Activated T-cell treated with anti-CD3 and anti-CD28 coated beads for 4 hours (primary cell): Measurements from ENCODE around the gene HPCAL1.
A peak's percentile ranks its signal among the peaks of the same experiment; 100 is the strongest.
"Not testable (repeated sequence)": the region's sequence is repeated elsewhere in the genome, so short reads cannot be mapped to it uniquely, and the experiment has no call there.

Source experiments
- DNase-seq: peaks from one replicate; pipeline ENCODE4 v3.0.0-alpha.2; 2020

HPCAL1 gene

DNA sequence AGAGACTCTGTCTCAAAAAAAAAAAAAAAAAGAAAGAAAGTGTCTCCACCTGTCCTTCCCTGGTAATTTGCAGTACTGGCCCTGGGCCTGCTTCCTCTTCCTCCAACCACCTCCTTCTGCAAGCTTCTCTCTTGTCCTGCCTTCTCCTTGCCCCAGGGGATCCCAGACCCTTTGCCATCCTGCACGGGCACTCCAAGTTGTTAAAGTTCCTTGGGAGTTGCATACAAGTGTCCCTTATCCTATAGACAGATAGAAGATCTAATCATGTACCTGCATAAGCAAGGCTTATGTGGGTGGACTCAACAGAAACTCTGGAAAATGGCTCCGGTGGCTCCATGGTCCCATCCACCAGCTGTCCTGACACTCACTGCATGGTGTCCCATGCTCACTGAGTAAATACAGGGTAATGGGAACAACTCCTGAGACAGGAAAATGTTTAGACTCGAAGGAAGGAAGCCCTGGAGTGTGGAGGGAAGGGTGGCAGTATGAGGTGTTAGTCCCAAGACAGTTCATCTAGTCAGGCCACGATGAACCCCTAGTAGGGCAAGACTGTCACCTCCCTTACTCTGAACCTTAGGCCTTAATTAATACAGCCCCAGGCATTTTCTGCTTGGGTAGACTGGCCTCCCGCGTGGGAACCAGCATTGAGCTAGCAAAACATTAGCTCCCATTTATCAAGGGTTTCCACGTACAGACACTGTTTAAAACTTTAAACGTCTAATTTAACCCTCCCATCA is 128.3 kb downstream of the HPCAL1 start:
- DNase-seq: no peak

GRCh38 chr2:10431797-10432196 is 129.1 kb downstream of the HPCAL1 start:
- DNase-seq: no peak

- DNase-seq: no peak
These were observed 129.8 kb downstream of the HPCAL1 start for GRCh38 chr2:10432311-10433181.

- no peak for DNase-seq
These were observed 130.7 kb downstream of the HPCAL1 start for GRCh38 chr2:10433264-10433946.

DNA sequence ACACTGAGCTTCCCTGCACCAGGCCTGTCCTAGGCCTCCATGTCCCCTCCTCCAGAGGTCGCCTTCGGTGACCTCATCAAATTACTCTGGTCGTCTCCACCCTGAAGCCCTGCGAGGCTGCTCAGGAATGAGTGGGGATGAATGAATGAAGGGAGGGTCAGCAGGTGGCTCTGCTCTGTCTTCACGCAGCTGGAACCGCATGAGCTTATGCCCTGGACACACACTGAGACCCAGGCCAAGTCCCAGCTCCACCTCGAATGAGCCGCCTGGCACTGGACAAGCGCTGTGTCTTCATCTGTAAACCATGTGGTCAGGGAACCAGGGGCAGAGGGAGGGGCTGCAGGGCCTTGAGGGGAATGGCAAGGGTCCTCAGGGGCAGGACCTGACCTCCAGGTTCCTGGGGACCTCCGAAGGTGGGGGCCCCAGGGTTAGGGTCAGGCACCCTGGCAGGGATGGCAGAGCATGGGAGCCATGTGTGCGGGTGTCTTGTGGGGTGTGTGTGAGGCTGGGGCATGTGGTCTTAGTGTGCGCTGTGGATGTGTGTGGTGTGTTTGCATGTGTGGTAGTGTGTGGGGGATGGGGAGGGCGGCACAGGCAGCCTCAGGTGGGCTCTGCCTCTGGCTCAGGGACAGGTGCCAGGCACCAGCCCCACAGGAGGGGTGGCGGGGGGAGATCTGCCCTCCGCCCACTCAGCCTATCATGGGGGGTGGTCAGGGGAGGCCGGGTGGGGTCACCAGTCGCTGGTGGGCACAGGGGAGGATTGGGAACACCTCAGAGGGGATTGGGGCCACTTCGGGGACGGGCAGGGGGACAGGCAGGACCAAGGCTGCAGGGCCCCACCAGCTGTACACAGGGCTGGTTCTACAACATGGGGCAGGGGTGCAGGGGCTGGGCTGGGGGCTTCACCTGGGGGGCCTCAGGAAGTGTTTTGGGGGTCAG is 131.5 kb downstream of the HPCAL1 start:
- no peak for DNase-seq

- peak; percentile 73 for DNase-seq
These were observed 132.4 kb downstream of the HPCAL1 start for GRCh38 chr2:10434886-10435819.

- no peak for DNase-seq
These were observed 133.1 kb downstream of the HPCAL1 start for GRCh38 chr2:10435820-10436204.

GRCh38 chr2:10436583-10437110 is 133.9 kb downstream of the HPCAL1 start:
- no peak for DNase-seq

DNA sequence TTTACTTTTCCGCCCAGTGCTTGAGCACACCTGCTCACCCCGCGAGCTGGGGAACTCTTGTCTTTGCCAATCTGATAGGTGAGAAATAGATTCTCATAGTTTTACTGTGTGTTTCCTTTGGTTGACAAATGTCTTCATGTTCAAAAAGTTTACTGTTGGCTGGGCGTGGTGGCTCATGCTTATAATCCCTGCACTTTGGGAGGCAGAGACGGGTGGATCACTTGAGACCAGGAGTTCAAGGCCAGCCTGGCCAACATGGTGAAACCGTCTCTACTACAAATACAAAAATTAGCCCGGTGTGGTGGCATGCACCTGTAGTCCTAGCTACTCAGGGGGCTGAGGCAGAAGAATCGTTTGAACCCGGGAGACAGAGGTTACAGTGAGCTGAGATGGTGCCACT is 135.1 kb downstream of the HPCAL1 start:
- DNase-seq: no peak

DNA sequence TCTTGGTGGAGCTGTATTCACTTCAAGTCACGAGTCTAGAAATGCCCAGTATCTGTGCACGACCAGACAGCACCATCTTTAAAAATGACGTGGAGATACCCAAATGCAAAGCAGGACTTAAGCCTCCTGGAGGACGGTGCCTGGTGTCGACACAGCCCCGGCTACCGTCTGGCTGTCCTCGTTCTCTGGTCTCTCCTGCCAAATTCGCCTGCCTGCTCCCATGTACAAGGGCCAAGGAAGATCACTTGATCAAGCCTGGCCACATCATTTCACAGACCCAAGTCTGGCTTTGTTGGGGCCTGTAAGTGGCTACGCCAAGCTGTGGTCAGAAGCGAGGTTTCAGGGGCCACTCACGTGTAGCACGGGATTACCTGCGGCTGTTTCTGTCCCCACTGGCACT is 136.0 kb downstream of the HPCAL1 start:
- no peak for DNase-seq

DNA sequence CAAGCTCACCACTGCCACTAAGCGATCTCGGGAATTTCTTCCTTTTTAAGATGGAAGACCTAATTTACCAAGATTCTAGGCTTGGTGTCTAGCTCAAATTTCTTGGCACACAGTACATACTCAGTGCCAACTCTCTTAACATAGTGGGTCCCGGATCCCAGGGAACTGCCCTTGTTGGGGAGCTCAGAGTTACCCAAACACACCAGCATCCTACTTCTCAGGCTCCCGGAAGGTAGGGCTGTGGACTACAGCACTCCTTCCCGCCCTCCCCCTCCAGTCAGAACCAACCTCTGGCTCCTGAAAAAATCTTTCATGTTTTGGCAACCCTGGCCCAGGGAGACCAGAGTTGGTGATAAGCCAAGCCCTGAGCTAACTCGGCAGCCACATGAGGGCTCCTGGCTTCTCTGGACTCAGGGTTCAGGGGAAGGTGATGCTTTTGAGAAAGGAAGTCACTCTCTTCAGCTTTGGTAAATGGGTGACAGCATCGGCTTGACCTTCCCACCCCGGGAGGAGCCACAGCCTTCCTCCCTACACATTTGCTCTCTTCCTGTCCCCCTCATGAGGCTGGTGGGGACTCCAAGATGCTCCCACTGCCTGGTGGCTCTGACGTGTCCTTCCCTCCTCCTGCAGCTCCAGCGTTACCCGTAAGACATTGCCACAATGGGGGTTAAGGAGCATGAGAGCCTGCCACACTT is 136.6 kb downstream of the HPCAL1 start:
- DNase-seq: no peak

DNA sequence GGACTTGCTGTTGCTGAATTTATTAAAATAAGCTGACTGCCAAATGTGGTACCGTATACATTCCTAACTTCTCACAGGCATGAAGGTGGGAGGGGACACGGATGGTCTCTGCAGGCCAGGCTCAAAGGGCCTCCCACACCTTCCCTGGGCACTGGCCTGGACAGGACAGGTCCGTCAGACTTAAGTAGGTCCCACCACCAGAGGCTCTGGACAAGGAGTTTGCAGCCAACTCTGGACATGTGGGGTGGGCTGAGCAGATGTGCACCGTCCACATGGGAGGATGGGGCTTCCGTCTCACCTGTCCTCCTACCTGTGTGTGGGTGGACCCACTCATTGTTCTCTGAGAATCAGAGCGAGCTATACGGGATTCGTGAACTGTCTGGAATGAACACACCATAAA is 137.3 kb downstream of the HPCAL1 start:
- DNase-seq: no peak

GRCh38 chr2:10440736-10441135 is 138.0 kb downstream of the HPCAL1 start:
- no peak for DNase-seq

DNA sequence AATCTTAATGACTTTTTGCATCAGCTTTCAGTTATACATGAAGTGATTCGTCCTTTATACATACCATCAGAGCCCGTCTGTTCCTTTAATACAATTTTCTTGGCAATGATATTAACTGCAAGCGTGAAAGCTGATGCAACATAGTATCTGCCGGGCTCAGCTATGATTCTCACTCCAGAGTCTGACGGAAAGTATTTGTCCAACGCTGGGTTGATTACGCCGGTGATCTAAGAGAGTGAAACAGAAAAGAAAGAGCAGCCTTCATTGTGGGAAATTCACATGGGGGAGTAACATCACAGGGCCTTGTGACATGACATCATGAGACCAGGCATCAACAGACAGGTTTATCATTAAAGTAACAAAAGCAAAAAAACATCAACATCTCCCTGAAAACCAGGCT is 139.2 kb downstream of the HPCAL1 start:
- no peak for DNase-seq

GRCh38 chr2:10442469-10443126 is 139.9 kb downstream of the HPCAL1 start:
- DNase-seq: not testable (repeated sequence)

DNA sequence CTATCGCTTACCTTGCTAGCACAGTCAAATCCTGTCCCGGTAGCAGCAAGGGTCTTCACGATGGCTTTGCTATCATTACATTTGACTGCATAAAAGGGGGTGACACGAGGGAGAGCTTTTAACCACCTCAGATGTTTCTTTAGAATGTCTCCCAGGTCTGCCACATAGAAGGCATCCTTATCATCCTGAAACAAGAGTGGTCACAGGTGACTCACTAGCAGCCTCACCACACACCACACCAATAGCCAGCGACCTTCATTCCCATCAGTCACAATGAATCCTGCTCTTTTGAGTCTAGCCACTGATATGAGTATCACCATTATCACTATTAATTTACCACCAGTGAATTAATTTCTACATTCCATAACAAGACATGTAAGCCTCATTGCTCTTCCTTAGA is 141.8 kb downstream of the HPCAL1 start:
- no peak for DNase-seq

GRCh38 chr2:10446631-10447030 is 143.9 kb downstream of the HPCAL1 start:
- DNase-seq: no peak

DNA sequence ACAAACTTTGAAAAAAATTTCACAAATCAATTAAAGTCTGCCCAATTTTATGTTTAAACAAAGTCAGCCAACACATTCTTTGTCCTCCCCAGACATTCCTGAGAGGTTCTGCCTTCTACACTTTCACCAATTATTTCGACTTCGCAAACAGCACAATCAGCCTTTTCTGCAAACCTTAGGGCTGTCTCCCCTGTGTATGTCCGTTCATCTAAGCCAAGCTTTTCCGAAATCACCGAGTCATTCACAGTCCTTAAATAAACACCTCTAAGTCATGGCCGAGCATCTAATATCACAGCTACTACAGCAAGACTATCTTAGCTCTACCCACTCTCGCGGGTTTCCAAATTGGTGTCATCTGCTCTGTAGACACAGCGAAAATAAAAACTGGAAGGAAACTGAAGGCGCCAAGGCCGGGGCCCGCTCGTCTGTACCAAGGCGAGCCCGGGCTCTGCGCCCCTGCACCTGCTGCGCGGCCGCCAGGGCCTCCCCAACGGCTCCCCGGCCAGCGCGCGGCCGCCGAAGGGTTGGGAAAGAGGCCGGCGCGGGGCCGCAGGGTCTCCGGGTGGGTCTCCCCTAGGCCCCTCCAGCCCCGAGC is 144.7 kb downstream of the HPCAL1 start:
- peak; percentile 28 for DNase-seq

DNA sequence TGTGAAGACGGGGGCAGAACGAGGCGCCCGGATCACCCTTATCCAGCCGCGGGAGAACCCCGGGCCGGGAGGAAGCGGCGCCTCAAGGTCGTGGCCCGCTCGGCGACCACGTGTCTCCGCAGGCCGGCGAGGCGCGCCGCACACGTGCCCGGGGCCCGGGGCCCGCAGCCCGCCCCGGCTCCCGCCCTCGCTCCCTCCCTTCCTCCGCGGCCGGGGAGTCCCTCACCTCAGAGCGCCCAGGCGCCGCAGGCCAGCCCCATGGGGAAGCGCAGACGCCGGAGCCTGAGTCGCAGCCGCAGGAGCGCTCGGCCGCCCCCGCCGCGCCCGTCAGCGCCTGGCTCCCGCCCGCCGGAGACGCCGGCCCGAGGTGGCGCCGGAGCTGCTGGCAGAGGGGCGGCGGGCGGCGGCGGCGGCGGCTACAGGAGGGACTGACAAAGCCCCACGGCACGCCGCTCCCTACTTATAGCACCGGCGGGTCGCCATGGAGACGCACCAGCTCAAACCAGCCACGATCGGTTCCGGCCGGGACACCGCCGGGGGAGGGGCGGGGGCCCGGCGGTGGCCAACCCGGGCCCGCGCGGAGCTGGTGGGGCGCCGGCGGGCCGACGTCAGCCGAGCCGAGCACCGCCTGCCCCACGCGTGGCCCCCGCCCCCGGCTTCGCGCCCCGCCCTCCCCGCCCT is 145.3 kb downstream of the HPCAL1 start, which contains the start of gene ODC1:
TSS of gene ODC1 (minus strand) at position 433 of the 681 bp plus-strand sequence. CDS start 3,295 bp downstream, outside the sequence.
- peak; percentile 99 for DNase-seq
